Activated naive CD8-positive, alpha-beta T cell treated with anti-CD3 and anti-CD28 coated beads, Interleukin-2, amount 10 ng/mL, durations not matched to agents 7 days and 5 days (primary cell): ENCODE measurements around the gene KCNMA1. TPM values are rescaled to one million over a fixed set of nuclear protein-coding genes. Genes with fewer than 3 reads are reported as not detected.
A peak's percentile ranks its signal among the peaks of the same experiment; 100 is the strongest.

Experiments
- ATAC-seq: fragments of 150-1000 bp; cut with Tn5 transposase; one replicate; pipeline ENCODE4 v1.10.0; 2021; ENCODE audit warnings: low read depth, moderate library complexity
- POLR2A ChIA-PET: fragments of 350-600 bp; sonication (Branson Sonifier 250); formaldehyde crosslinking; loops from one replicate; lab custom pipeline; 2021; ENCODE audit warnings: antibody characterized with exemption; lab: Charles Lee
- DNase-seq: peaks from one replicate; pipeline ENCODE4 v3.0.0; 2021
- H3K27ac Mint-ChIP-seq: one replicate; pipeline ENCODE4 v1.8.0; 2022; ENCODE audit warnings: mild to moderate bottlenecking, mixed read lengths
- H3K27me3 Mint-ChIP-seq: one replicate; pipeline ENCODE4 v1.8.0; 2022; ENCODE audit warnings: mild to moderate bottlenecking, moderate library complexity, mixed read lengths
- H3K36me3 Mint-ChIP-seq: one replicate; pipeline ENCODE4 v1.8.0; 2021; ENCODE audit warnings: mild to moderate bottlenecking, mixed read lengths
- H3K4me1 Mint-ChIP-seq: one replicate; pipeline ENCODE4 v1.8.0; 2021; ENCODE audit warnings: mixed read lengths
- H3K4me3 Mint-ChIP-seq: one replicate; pipeline ENCODE4 v1.8.0; 2022; ENCODE audit warnings: mild to moderate bottlenecking, moderate library complexity, mixed read lengths
- H3K9me3 Mint-ChIP-seq: one replicate; pipeline ENCODE4 v1.8.0; 2021; ENCODE audit warnings: mixed read lengths
- total RNA-seq, 2 experiments: library from RNA; stranded (reverse); gene quantifications; one replicate each; pipeline ENCODE4 v1.2.3, GENCODE V29; 2021

The KCNMA1 gene
- total RNA-seq, 2 experiments from 2014 or later: 0.39 to 0.54 TPM

GRCh38 chr10:77649333-77650331, 12.0 kb upstream of the KCNMA1 start:
- Mint-ChIP-seq H3K36me3 (no peaks in the 10 kb centered on the region), H3K27ac (peak overlapping the region; percentile 3), H3K27me3 (peaks cover 21% of the 10 kb centered on the region), H3K9me3 (peaks cover 4% of the 10 kb centered on the region), H3K4me1 (no peaks in the 10 kb centered on the region), H3K4me3 (no peak overlapping the region)
- POLR2A ChIA-PET: no interaction called here
- no peak for DNase-seq
- no peak for ATAC-seq

- Mint-ChIP-seq H3K27ac (no peak overlapping the region), H3K36me3 (no peaks in the 10 kb centered on the region), H3K4me1 (no peaks in the 10 kb centered on the region), H3K4me3 (no peak overlapping the region), H3K9me3 (peaks cover 4% of the 10 kb centered on the region), H3K27me3 (peaks cover 19% of the 10 kb centered on the region)
- no peak for DNase-seq
- POLR2A ChIA-PET: no interaction called here
- ATAC-seq: no peak
Observed at GRCh38 chr10:77648472-77648871, 10.9 kb upstream of the KCNMA1 start.

DNA sequence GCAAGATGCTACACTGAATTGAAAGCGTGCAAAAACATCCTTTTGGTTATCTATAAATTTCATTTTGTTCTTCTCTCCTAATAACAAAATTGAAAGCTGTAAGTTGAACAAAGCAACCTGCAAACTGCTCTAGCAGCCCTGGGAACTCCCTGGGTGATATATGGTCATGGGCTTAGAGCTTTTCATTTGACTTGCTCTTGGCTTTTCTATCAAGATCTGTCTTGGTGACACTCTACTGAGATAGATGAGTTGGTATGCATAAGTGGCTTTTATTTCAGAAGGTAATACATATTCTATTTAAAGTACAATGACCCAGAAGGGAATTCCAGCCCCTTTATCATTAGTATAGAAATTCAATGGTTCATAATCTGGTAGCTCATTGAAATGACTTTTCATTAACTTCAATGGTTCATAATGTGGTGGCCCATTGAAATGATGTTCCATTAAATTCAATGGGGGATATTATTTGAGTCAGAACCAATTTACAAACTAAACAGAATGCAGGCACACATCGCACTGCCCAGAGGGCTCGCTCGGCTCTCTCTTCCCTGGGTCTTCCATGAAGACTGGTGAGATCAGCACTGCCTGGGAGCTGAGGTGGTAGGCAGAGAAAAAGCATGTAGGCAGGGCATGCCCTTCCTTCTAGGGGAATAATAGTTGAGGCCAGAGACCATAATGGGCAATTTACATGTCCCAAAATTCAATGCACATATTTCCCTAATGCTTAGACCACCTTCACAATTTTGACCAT, 10.1 kb upstream of the KCNMA1 start:
- POLR2A ChIA-PET: no interaction called here
- no peak overlapping the region for H3K4me3 Mint-ChIP-seq

GRCh38 chr10:77644557-77645243, 7.1 kb upstream of the KCNMA1 start:
- ATAC-seq: no peak
- Mint-ChIP-seq H3K9me3 (no peaks in the 10 kb centered on the region), H3K4me1 (no peaks in the 10 kb centered on the region), H3K27me3 (peaks cover 31% of the 10 kb centered on the region), H3K36me3 (no peaks in the 10 kb centered on the region), H3K27ac (no peak overlapping the region), H3K4me3 (no peak overlapping the region)
- POLR2A ChIA-PET: no interaction called here
- no peak for DNase-seq

More for the DNA sequence above, 10.1 kb upstream of the KCNMA1 start:
- Mint-ChIP-seq H3K36me3 (no peaks in the 10 kb centered on the region), H3K4me1 (no peaks in the 10 kb centered on the region), H3K27me3 (peaks cover 12% of the 10 kb centered on the region), H3K27ac (no peak overlapping the region), H3K9me3 (no peaks in the 10 kb centered on the region)
- DNase-seq (no peak), ATAC-seq (no peak)

GRCh38 chr10:77643795-77644468, 6.3 kb upstream of the KCNMA1 start:
- Mint-ChIP-seq H3K36me3 (no peaks in the 10 kb centered on the region), H3K27me3 (peaks cover 38% of the 10 kb centered on the region), H3K4me1 (no peaks in the 10 kb centered on the region), H3K9me3 (no peaks in the 10 kb centered on the region), H3K27ac (no peak overlapping the region), H3K4me3 (no peak overlapping the region)
- POLR2A ChIA-PET: no interaction called here
- ATAC-seq (no peak), DNase-seq (no peak)

DNA sequence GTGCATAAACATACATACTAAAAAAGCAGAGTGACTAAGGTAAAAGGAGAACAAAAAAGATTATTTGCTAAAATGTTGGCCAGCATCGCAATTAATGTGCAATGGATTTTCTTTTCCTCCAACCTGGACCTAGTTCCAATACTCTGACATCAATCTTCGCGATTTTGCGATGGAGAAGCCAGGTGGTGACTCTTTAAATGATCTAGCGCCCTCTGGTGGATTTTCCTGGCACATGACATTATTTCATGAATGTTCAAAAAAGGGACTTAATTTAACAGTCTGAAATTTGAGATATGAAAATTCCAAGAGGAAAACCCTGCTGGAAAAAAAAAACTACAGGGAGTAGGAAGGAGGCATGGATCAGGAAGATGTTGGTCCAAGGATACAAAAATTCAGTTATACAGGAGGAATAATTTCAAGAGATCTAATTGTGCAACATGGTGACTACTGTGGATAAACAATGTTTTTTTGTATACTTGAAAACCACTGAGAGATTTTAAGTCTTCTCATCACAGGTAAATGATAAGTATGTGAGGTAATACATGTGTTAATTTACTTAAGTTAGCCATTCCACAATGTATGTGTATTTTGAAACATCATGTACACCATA, 4.3 kb upstream of the KCNMA1 start:
- Mint-ChIP-seq H3K36me3 (no peaks in the 10 kb centered on the region), H3K4me1 (peaks cover 2% of the 10 kb centered on the region), H3K9me3 (no peaks in the 10 kb centered on the region), H3K27ac (no peak overlapping the region), H3K27me3 (peaks cover 49% of the 10 kb centered on the region), H3K4me3 (no peak overlapping the region)
- POLR2A ChIA-PET: no interaction called here
- no peak for ATAC-seq
- DNase-seq: no peak

DNA sequence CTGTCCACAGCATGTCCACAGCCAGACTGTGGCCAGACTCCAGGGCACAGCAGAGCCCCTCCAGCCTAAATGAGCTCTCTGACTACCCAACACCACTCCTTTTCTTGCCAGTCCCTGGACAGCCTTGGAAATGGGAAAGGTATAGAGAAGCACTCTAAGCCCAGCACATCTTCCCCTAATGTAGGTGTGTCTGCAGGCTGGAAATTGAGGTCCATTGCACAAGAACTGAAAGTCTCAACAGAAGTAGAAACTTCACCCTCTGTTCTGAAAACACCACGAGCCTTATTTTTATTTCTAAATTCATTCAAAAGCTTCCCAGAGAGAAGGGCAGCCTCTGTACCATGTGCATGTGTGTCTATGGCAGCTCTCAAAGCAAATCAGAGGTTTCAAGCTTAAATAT, 3.7 kb upstream of the KCNMA1 start:
- POLR2A ChIA-PET: no interaction called here
- no peaks in the 10 kb centered on the region for H3K36me3 Mint-ChIP-seq
- peaks cover 2% of the 10 kb centered on the region for H3K4me1 Mint-ChIP-seq
- peaks cover 55% of the 10 kb centered on the region for H3K27me3 Mint-ChIP-seq
- H3K4me3 Mint-ChIP-seq: no peak overlapping the region
- no peak overlapping the region for H3K27ac Mint-ChIP-seq
- DNase-seq (no peak), ATAC-seq (no peak)
- no peaks in the 10 kb centered on the region for H3K9me3 Mint-ChIP-seq

DNA sequence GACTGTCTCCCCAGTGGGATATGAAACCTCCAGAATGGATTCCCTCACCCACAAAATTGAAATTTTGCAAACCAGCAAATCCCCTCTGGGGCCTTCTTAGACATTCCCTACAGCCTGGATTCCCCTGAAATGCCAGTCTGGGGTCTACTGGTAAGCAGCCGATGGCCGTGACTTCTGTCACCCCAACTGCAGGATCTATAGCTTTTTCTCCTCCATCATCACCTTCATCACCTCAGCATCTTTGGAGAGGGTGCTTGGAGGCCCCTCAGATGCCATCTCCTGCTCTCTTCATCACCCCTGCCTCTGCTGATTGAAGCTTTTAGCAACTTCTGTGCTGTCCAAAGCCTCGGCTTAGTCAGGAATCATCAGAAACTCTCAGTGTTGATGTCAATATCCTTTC, 2.6 kb upstream of the KCNMA1 start:
- Mint-ChIP-seq H3K27me3 (peaks cover 65% of the 10 kb centered on the region), H3K9me3 (no peaks in the 10 kb centered on the region), H3K36me3 (no peaks in the 10 kb centered on the region), H3K4me3 (no peak overlapping the region), H3K27ac (no peak overlapping the region), H3K4me1 (peaks cover 2% of the 10 kb centered on the region)
- ATAC-seq: no peak
- POLR2A ChIA-PET: no interaction called here
- no peak for DNase-seq

DNA sequence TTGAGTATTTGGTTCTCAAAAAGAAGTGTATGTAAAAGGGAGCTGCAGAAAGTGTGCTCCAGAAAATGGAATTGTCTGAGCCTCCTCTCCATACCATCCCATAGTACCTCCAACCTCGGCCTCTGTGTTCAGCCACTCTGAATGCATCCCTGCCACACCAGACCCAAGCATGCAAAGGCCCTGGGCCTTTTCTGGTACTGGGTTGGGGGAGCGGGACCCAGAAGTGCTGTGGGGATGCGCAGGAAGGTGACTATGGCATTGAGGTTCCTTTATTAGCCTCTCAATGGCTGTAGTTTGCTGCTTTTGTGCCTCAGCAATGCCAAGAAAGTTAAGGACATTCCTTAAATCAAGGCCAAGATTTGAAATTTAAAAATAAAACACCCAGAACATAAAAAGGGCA, 2.1 kb upstream of the KCNMA1 start:
- Mint-ChIP-seq H3K36me3 (no peaks in the 10 kb centered on the region), H3K27me3 (peaks cover 66% of the 10 kb centered on the region), H3K4me3 (no peak overlapping the region), H3K9me3 (no peaks in the 10 kb centered on the region), H3K4me1 (peaks cover 2% of the 10 kb centered on the region), H3K27ac (no peak overlapping the region)
- ATAC-seq: no peak
- DNase-seq: no peak
- POLR2A ChIA-PET: no interaction called here

DNA sequence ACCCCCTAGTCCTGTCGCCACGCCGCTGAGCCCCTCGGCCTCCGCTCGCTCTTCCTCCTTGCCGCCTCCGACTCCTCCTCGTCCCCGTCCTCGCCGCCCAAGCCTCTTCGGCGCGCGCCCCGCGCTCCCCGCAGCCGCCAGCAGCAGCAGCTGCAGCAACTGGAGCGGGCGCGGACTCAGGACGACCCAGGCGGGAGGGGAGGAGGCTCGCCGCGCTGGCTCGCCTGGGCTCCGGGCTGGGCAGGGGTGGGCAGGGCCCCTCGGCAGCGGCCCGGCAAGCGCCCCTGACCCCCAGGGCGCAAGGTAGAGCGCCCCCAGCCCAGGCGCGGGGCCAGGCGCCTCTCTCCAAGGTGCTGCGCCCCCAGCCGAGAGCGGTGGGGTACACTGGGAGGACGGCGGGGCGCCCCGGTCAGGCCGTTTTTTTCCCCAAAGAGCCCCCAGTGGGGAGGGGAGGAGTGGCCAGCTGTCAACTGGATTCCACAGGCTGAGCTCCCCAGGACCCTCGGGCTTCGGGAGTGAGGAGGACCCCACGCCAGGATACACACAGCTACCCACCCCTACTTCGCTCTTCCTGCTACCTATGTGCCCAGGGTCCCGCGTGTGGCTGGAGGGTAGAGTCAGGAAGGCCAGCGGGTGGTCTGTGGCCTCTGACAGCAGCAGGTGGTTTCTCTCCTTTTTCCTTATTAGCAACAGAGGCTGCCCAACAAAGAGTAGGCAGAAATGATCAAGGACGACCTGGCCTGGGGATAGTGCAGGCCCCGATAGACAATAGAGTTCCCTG, 903 bp upstream of the KCNMA1 start:
- POLR2A ChIA-PET: no interaction called here
- H3K27me3 Mint-ChIP-seq: peaks cover 78% of the 10 kb centered on the region
- H3K36me3 Mint-ChIP-seq: no peaks in the 10 kb centered on the region
- peak overlapping the region; percentile 40 for H3K4me3 Mint-ChIP-seq
- no peaks in the 10 kb centered on the region for H3K9me3 Mint-ChIP-seq
- DNase-seq (peak; percentile 36), ATAC-seq (no peak)
- no peak overlapping the region for H3K27ac Mint-ChIP-seq
- H3K4me1 Mint-ChIP-seq: peaks cover 2% of the 10 kb centered on the region

GRCh38 chr10:77636967-77637531, 559 bp downstream of the KCNMA1 start:
- peaks cover 77% of the 10 kb centered on the region for H3K27me3 Mint-ChIP-seq
- no peaks in the 10 kb centered on the region for H3K9me3 Mint-ChIP-seq
- peak overlapping the region; percentile 71 for H3K4me3 Mint-ChIP-seq
- no peak for DNase-seq
- ATAC-seq: no peak
- POLR2A ChIA-PET: no interaction called here
- peaks cover 2% of the 10 kb centered on the region for H3K4me1 Mint-ChIP-seq
- no peak overlapping the region for H3K27ac Mint-ChIP-seq
- H3K36me3 Mint-ChIP-seq: no peaks in the 10 kb centered on the region
